HG02642 (cell line): ENCODE measurements around the gene RPS19.
"Not testable (repeated sequence)": the region's sequence is repeated elsewhere in the genome, so short reads cannot be mapped to it uniquely, and the experiment has no call there.

ENCODE experiments used
- ATAC-seq: cut with Tn5 transposase; IDR thresholded peaks from one replicate; pipeline ENCODE4 v1.9.1; 2021; ENCODE audit warnings: mild to moderate bottlenecking; ENCODE audit not compliant: unreplicated experiment, poor library complexity

The RPS19 gene

GRCh38 chr19:41859213-41859617, 840 bp upstream of the RPS19 start:
- ATAC-seq: no peak

DNA sequence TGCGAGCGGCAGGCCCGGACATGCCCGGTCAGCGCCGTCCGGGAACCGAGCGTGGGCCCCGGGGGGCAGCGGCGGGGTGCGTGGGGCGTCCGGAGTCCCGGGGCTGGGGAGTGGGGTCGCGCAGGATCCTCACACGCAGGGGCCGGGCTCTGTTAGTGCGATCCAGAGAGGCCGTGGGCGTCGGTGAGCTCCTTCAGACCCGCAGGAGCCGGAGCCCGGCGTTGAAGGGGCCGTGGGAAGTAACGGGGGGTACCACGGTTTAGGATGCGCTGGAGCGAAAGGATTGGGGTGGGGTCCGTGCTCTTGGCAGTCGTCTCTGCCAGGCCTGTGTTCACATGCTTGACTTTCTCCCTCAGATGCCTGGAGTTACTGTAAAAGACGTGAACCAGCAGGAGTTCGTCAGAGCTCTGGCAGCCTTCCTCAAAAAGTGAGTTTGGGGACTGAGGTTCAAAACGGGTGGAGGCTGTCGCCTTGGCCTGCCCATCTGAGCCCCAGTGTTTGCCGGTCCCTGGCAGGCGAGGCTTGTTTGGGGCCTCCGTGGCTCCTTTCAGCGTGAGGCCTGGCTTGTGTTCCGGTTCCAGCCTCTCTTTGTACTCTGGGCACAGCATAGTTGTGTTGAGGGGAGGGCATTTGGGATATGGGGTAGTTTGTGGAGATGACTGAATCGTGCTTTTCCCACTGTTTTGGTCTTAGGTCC, 512 bp downstream of the RPS19 start:
- no peak for ATAC-seq

DNA sequence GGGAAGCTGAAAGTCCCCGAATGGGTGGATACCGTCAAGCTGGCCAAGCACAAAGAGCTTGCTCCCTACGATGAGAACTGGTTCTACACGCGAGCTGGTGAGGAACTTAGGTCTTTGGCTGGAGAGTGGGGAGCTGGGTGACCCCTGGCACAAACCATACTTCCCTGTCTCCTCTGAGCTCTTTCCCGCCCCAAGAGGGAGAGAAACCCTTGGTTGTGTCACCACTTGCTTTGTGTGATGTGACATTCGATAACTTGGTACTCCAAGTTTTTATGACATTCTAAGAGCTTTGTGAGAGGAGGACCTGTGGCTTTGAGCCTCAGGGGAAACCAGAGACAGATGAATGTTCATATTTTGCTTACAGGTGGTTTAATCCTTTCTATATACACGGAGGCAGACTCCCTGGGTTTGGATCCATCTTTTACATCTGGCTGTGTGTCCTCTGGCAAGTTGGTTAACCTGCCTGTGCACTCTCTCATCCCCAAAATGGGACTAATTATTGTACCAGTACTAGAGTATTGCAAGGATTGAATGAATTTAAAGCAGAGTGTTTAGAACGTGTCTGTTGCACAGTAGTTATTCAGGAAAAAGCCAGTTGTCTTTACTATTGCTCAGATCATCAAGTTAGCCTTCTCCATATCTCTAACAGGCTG, 1.2 kb downstream of the RPS19 start:
- no peak for ATAC-seq

DNA sequence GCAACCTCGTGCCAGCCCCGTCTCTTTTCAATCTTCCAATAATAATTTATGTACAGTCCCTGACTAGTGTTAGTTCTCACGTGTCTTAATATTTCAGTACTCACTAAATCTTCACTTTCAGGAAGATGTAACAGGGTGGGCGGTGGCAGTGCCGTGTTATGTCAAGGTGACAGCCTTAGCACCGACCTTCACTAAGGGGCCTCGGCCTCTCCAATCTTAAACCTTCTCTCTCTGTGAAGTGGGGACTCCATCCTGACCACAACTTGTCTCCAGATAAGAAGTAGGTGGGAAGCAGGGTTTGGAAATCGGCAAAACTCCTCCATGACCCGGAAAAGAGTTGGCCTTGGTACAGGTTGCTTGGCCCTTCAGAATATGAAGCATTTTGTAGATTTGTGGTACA, 1.8 kb downstream of the RPS19 start:
- ATAC-seq: no peak

- no peak for ATAC-seq
These were observed 2.5 kb downstream of the RPS19 start for GRCh38 chr19:41862445-41862986.

DNA sequence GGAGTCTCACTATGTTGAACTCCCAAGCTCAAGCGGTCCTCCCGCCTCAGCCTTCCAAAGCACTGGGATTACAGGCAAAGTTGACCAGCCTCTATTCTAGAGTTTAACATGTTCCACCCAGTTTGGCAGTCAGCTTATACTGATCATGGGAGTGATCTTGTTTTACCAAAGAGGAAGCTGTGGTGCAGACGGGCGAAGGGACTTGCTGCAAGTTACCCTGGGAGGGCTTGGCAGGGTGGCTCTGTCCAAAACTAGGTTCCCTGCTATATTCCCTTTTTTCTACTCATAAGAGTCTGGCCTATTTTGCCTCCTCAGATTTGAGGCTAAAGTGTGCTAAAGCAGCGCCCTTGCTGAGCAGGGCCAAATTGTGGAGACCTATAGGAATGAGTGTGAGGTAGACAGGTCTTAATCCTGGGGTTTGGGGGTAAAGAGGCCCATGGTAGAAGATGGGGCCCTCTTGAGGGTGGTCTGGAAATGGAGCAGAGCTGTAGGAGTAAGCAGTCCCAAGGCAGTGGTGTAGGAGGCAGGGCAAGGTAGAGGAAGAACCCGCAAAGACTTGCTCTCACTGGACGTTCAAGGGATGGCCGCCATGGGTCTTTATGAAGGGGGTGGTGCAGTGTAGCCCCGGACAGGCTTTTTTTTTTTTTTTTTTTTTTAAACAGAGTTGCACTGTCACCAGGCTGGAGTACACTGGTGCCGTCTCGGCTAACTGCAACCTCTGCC, 3.3 kb downstream of the RPS19 start:
- ATAC-seq: no peak

DNA sequence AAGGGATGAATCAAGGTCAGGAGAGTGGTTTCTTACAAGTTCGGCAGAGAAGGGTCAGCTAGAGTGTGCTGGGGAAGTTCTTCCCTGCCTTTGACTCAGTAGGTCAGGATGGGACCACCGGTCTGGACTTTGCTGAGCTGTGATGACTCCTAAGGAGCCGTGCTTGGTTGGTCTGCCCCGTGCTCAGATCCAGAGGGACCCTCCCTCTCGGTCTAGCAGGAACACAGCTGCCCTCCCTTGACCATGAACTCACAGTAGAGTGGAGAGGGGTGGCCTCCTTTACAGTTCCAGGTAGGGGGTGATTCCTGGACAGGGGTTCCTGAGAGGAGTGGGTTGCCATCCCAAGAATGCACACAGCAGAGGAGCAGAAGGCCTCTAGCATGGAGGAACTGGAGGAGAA, 4.3 kb downstream of the RPS19 start:
- no peak for ATAC-seq

- no peak for ATAC-seq
These were observed 6.2 kb downstream of the RPS19 start for GRCh38 chr19:41866284-41866683.

- ATAC-seq: no peak
These were observed 8.3 kb downstream of the RPS19 start for GRCh38 chr19:41868120-41868988.

DNA sequence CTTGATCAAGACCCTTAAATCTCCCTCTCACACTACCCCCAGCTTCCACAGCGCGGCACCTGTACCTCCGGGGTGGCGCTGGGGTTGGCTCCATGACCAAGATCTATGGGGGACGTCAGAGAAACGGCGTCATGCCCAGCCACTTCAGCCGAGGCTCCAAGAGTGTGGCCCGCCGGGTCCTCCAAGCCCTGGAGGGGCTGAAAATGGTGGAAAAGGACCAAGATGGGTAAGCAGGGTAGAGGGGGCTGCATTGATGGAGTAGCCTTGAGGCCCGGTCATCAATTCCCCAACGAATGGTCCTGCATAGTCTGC, 8.9 kb downstream of the RPS19 start:
- no peak for ATAC-seq

DNA sequence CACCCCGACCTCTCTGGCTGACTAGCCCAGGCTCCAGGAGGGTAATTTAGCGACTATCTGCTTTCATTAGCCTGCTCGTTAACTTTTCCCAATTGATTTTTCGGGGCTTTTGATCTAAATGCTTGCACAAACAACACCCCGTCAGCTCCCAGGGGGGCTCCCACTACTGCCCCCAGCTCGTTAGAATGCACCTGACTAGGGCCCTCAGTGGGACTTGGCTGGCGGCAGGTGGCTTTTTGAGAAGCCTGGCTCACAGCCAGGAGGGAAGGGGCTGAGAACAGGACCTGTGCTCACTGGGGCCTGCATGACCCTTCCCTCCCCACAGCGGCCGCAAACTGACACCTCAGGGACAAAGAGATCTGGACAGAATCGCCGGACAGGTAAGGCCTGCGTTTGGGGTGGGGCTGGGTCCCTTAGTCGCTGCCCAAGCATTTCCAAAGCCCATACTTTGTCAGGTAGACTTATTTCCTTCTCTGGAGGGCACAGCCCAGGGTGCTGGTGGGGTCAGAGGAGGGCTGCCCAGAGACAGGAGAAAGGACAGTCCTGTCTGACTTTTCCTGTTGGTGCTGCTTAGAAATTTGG, 9.4 kb downstream of the RPS19 start:
- no peak for ATAC-seq

GRCh38 chr19:41870401-41870873, 10.4 kb downstream of the RPS19 start:
- ATAC-seq: no peak

DNA sequence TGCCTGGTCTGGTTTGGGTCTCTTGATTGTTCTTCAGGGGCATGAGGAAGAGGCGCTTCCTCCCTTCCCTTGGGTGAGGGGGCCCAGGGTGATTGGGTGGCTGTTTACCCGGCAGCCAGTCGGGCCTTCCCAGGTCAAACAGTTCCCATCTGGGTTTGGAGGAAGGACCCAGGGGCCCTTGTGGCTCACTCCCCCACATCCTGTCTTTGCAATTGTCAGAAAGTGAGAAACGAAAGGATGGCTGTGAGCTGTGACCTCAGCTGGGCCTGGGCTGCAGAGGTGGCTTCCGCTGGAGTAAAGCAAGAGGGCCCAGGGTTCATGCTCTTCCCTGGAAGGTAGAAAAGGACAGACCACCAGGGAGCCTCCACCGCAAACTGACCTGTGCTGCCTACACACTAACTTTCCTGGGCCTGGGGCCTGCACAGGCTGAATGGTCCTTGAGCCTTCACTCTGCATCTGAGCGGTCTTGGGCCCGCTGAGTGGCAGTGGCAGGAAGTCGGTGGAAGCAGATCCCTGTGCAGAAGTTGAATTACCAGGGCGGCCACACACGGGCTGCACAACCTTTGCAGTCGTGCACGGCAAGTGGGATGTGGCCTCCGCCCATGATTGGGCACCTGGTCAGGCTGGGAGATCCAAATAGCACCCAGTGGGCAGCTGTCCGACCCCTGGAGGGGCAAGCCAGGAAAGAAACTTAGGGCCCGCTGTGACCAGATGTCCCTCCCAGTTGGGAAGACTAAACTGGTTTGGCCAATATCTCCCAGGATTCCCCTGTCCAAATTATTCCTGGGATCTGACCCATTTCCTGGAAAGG, 11.7 kb downstream of the RPS19 start:
- ATAC-seq: peak; percentile 47

- ATAC-seq: no peak
These were observed 12.3 kb downstream of the RPS19 start for GRCh38 chr19:41872384-41872774.

GRCh38 chr19:41872775-41873647, 13.0 kb downstream of the RPS19 start:
- ATAC-seq: no peak

GRCh38 chr19:41875973-41876372, 15.9 kb downstream of the RPS19 start:
- ATAC-seq: not testable (repeated sequence)

DNA sequence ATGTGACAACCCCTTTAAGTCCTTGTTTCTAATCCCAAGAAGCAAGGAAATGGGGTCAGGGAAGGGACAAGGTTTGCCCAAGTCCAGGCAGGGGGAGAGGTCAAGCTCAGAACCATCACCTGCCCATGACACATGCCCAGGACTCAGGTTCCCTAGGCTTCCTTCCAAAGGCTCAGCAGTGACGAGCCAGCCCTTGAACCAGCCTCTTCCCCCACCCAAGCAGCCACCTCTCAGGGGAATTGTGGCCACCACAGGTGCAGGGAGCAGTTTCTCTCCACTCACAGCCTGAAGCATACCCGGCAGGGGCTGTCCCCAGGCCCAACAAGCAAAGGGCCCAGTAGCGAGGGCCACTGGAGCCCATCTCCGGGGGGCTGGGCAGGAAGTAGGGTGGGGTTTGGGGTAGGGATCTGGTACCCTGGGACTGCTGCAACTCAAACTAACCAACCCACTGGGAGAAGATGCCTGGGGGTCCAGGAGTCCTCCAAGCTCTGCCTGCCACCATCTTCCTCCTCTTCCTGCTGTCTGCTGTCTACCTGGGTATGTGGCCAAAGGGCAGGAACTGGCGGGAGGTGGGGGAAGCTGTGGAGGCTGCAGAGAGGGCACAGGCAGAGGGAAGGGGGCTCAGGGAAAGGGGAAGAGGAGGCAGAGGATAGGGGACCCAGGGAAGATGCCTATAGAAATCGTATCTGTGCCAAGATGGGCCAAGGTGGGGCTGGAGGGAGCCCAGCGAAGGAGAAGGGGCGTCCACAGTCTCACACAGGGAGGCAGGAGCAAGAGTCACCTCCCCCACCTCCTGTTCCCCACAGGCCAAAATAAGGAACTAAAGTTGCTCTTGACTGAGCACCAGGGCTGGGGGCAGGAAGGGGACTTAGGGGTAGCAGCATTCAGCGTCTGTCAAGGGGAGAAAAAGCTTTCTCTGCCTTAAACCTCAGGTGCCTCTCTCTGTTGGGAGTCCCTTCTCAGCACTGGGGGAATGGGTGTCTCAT, 17.1 kb downstream of the RPS19 start, which contains the start of gene CD79A:
TSS of gene CD79A (plus strand) at position 433 of the 986 bp plus-strand sequence. CDS start at position 459, 26 bp downstream.
- ATAC-seq: peak; percentile 67
